ENCODE measurements around the gene PLBD1. TPM values are rescaled to one million over a fixed set of nuclear protein-coding genes. Genes with fewer than 3 reads are reported as not detected.
A peak's percentile ranks its signal among the peaks of the same experiment; 100 is the strongest.

PLBD1 gene
- total and polyA plus RNA-seq, 7 donors: 3.7 to 10.6 (median 6.5) TPM

GRCh38 chr12:14532152-14532551, 35.5 kb downstream of the PLBD1 start:
- no peak overlapping the region for H3K4me3 ChIP-seq
- TF ChIP-seq CTCF (IDR thresholded peaks at IDR 0.05): no peak
- no peaks in the 10 kb centered on the region for H3K4me1 ChIP-seq
- H3K36me3 ChIP-seq (ENCODE audit: insufficient read depth in 1 of 2, low read depth in 1 of 2): peaks cover 0 to 18% of the 10 kb centered on the region in 2 donors
- no peaks in the 10 kb centered on the region for H3K27me3 ChIP-seq (ENCODE audit: insufficient read depth in 3 of 3, low read length in 2 of 3)
- no peak for ATAC-seq
- no peak overlapping the region for H3K27ac ChIP-seq
- intact Hi-C loops (cut with DNase I): no loop called here
- H3K9me3 ChIP-seq: no peaks in the 10 kb centered on the region
- DNase-seq: no peak
- WGBS, 3 donors: 87 to 91% (median 91%) methylated on average over 10 of the region's 10 CpGs

GRCh38 chr12:14525964-14526363, 41.7 kb downstream of the PLBD1 start:
- Histone ChIP-seq H3K9me3 (peaks cover 30% of the 10 kb centered on the region), H3K4me3 (no peak overlapping the region), H3K4me1 (no peaks in the 10 kb centered on the region), H3K27ac (no peak overlapping the region), H3K36me3 (ENCODE audit: insufficient read depth in 1 of 2, low read depth in 1 of 2) (peaks cover 0 to 2% of the 10 kb centered on the region in 2 donors), H3K27me3 (ENCODE audit: insufficient read depth in 3 of 3, low read length in 2 of 3) (no peaks in the 10 kb centered on the region)
- no peak for ATAC-seq
- intact Hi-C loops (cut with DNase I): no loop called here
- WGBS, 3 donors: 93 to 100% (median 94%) methylated on average over 2 of the region's 2 CpGs
- DNase-seq: no peak
- no peak for TF ChIP-seq CTCF (IDR thresholded peaks at IDR 0.05)

- DNase-seq: no peak
- no peaks in the 10 kb centered on the region for H3K27me3 ChIP-seq (ENCODE audit: insufficient read depth in 3 of 3, low read length in 2 of 3)
- peaks cover 2 to 6% of the 10 kb centered on the region in 2 donors for H3K36me3 ChIP-seq (ENCODE audit: insufficient read depth in 1 of 2, low read depth in 1 of 2)
- TF ChIP-seq CTCF (IDR thresholded peaks at IDR 0.05): no peak
- H3K9me3 ChIP-seq: peaks cover 30% of the 10 kb centered on the region
- intact Hi-C loops (cut with DNase I): no loop called here
- ATAC-seq: no peak
- no peak overlapping the region for H3K27ac ChIP-seq
- H3K4me3 ChIP-seq: no peak overlapping the region
- no peaks in the 10 kb centered on the region for H3K4me1 ChIP-seq
These were observed 45.9 kb downstream of the PLBD1 start for GRCh38 chr12:14521822-14522221.

GRCh38 chr12:14514946-14515345, 52.7 kb downstream of the PLBD1 start:
- intact Hi-C loops (cut with DNase I): loop anchor here in 1 of 2 donors (5.0 kb wide), 2 partner anchors 107 to 147 kb away; no protein-coding TSS in a partner anchor
- H3K4me1 ChIP-seq: no peaks in the 10 kb centered on the region
- no peaks in the 10 kb centered on the region for H3K9me3 ChIP-seq
- TF ChIP-seq CTCF (IDR thresholded peaks at IDR 0.05): no peak
- ATAC-seq: no peak
- peaks cover 0 to 6% of the 10 kb centered on the region in 2 donors for H3K36me3 ChIP-seq (ENCODE audit: insufficient read depth in 1 of 2, low read depth in 1 of 2)
- DNase-seq: no peak
- no peak overlapping the region for H3K27ac ChIP-seq
- no peaks in the 10 kb centered on the region for H3K27me3 ChIP-seq (ENCODE audit: insufficient read depth in 3 of 3, low read length in 2 of 3)
- 88 to 94% (median 92%) methylated on average over 1 of the region's 1 CpG for WGBS, 3 donors
- H3K4me3 ChIP-seq: no peak overlapping the region

- peak; percentile 42 for TF ChIP-seq CTCF (IDR thresholded peaks at IDR 0.05)
- 41 to 49% (median 46%) methylated on average over 4 of the region's 4 CpGs for WGBS, 3 donors
- peaks cover 0 to 6% of the 10 kb centered on the region in 2 donors for H3K36me3 ChIP-seq (ENCODE audit: insufficient read depth in 1 of 2, low read depth in 1 of 2)
- no peak overlapping the region for H3K4me3 ChIP-seq
- no peaks in the 10 kb centered on the region for H3K9me3 ChIP-seq
- H3K27ac ChIP-seq: no peak overlapping the region
- intact Hi-C loops (cut with DNase I): loop anchor here in 1 of 2 donors (5.0 kb wide), 1 partner anchor 148 kb away; no protein-coding TSS in a partner anchor
- DNase-seq (no peak), ATAC-seq (peak; percentile 49 to 85 (median 70))
- no peaks in the 10 kb centered on the region for H3K27me3 ChIP-seq (ENCODE audit: insufficient read depth in 3 of 3, low read length in 2 of 3)
- H3K4me1 ChIP-seq: no peaks in the 10 kb centered on the region
These were observed 53.4 kb downstream of the PLBD1 start for GRCh38 chr12:14514154-14514842.
